HepG2 (cell line): ENCODE measurements around the gene SPTSSA. TPM values are rescaled to one million over a fixed set of nuclear protein-coding genes. Genes with fewer than 3 reads are reported as not detected.

Experiments
- HOXD1 ChIP-seq: sonication (generic); formaldehyde crosslinking; IDR thresholded peaks from 2 replicates; pipeline ENCODE4 v1.5.0; 2020; ENCODE audit warnings: missing genetic modification reagents
- SATB2 ChIP-seq: sonication (generic); formaldehyde crosslinking; IDR thresholded peaks from 2 replicates; pipeline ENCODE4 v1.5.0; 2020; ENCODE audit warnings: missing genetic modification reagents
- SP1 ChIP-seq, 2 experiments: fragments of 450-650 bp in 1 of 2; sonication (generic) in 1 of 2; formaldehyde crosslinking in 1 of 2; IDR thresholded peaks; 2 replicates each; pipeline versions ENCODE4 v1.4.0 to v1.6.1; 2016 to 2020; ENCODE audit warnings: missing genetic modification reagents in 1 of 2
- ZBTB44 ChIP-seq: sonication (generic); formaldehyde crosslinking; IDR thresholded peaks from 2 replicates; pipeline ENCODE4 v1.4.0; 2020; ENCODE audit warnings: missing genetic modification reagents
- ZKSCAN5 ChIP-seq: sonication (generic); formaldehyde crosslinking; IDR thresholded peaks from 2 replicates; pipeline ENCODE4 v1.5.1; 2020; ENCODE audit warnings: mild to moderate bottlenecking, missing genetic modification reagents
- ZNF350 ChIP-seq: sonication (generic); formaldehyde crosslinking; IDR thresholded peaks from 2 replicates; pipeline ENCODE4 v1.4.0; 2020; ENCODE audit warnings: mild to moderate bottlenecking, low read depth, missing genetic modification reagents, borderline replicate concordance
- ZNF383 ChIP-seq: sonication (generic); formaldehyde crosslinking; IDR thresholded peaks from 2 replicates; pipeline ENCODE4 v1.4.0; 2020; ENCODE audit warnings: missing genetic modification reagents, mild to moderate bottlenecking, borderline replicate concordance
- ZNF407 ChIP-seq: sonication (generic); formaldehyde crosslinking; IDR thresholded peaks from one replicate; pipeline ENCODE4 v1.5.1; 2020; ENCODE audit warnings: mild to moderate bottlenecking, missing genetic modification reagents; ENCODE audit errors: not compliant biosample characterization
- ZNF598 ChIP-seq: sonication (generic); formaldehyde crosslinking; IDR thresholded peaks from 2 replicates; pipeline ENCODE4 v1.5.1; 2020; ENCODE audit warnings: mild to moderate bottlenecking, missing genetic modification reagents, borderline replicate concordance
- ZNF678 ChIP-seq: sonication (generic); formaldehyde crosslinking; IDR thresholded peaks from 2 replicates; pipeline ENCODE4 v1.4.0; 2020; ENCODE audit warnings: mild to moderate bottlenecking, missing genetic modification reagents
- polyA plus RNA-seq, 8 experiments: library from polyadenylated mRNA; depleted of rRNA in 3 of 8; stranded (reverse) in 7 of 8; unstranded in 1 of 8; fragments of >200 nt; fragmentation: Illumina TruSeq in 4 of 8; extraction: Trizol in 4 of 8; gene quantifications; 2 replicates each; pipeline versions ENCODE4 v1.2.1 to v1.2.3, GENCODE V29; 2011 to 2016; ENCODE audit warnings: low read depth in 4 of 8, missing spikeins in 1 of 8, mixed read lengths in 1 of 8; ENCODE audit not compliant: insufficient read depth in 1 of 8
- total RNA-seq, 5 experiments: library from RNA; depleted of rRNA; stranded (reverse); fragments of >200 nt; fragmentation: Illumina TruSeq; extraction: Trizol; gene quantifications; 2 replicates each; pipeline ENCODE4 v1.2.3, GENCODE V29; 2016; ENCODE audit warnings: low read depth in 1 of 5
- TF ChIP-seq, protein P1 (sequence below): IDR thresholded peaks from 2 replicates; pipeline ENCODE4 v1.6.1; 2016; ENCODE audit warnings: missing genetic modification reagents, missing compliant biosample characterization
- TF ChIP-seq, protein P2 (sequence below): sonication (generic); formaldehyde crosslinking; IDR thresholded peaks from 2 replicates; pipeline ENCODE4 v1.5.0; 2020; ENCODE audit warnings: mild to moderate bottlenecking, missing genetic modification reagents
- TF ChIP-seq, protein P3 (sequence below): sonication (generic); formaldehyde crosslinking; IDR thresholded peaks from 2 replicates; pipeline ENCODE4 v1.5.0; 2020; ENCODE audit warnings: missing genetic modification reagents

The SPTSSA gene
- total and polyA plus RNA-seq, 2 of the 13 experiments (the other 11 are each of a cell fraction or from before 2014, with no cell fraction given): 19.1 to 86.1 TPM

DNA sequence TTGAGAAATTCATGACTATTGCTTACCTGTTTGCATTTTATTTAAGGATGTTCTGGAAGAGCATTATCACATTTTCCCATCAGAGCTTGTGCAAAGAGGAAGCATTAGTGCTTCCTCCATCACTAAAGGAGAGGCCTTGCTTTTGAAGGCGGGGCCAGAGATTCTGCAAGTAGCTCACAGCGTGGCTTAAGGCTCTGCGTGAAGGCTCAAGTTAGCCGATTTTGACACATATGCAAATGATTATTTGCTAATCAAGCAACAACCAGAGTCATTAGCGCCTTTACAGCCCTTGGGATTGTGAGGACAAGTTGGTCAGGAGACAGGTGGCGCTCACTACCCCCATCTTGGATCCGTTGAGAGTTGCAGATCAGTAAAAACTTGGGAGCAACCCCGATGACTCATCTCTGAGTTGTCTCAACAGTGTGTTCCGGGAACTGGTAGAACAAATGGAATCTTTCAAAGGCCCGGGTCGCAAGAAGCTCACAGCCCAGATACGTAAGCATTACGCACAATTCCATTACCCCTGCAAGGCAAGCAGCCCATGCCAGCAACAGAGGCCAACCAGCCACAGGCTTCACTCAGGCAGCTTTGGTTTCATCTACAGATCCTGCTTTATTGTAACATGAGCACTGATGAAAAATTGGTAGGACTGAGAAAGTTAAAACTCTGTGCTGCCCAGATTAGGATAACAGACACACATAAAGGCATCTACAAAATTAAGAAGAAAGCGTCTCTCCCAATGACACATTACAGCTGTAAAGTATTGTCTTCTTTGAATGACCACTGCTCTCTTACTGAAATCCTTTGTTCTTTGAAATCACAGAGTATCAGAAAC is 34.9 kb upstream of the SPTSSA start (continued):
- peak; percentile 69; the same call in 1 of the 2 replicates for TF ChIP-seq ZBTB44 (CRISPR knock-in tag)
- TF ChIP-seq ZNF350 (CRISPR knock-in tag): peak; percentile 40; the same call in 1 of the 2 replicates
- TF ChIP-seq ZNF678 (CRISPR knock-in tag): no peak; the same call in 1 of the 2 replicates
- TF ChIP-seq, protein P1, sequence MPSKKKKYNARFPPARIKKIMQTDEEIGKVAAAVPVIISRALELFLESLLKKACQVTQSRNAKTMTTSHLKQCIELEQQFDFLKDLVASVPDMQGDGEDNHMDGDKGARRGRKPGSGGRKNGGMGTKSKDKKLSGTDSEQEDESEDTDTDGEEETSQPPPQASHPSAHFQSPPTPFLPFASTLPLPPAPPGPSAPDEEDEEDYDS (CRISPR knock-in tag): peak; percentile 52; the same call in 1 of the 2 replicates
- TF ChIP-seq SATB2 (CRISPR knock-in tag): peak; percentile 56; the same call in 1 of the 2 replicates
- TF ChIP-seq, protein P2, sequence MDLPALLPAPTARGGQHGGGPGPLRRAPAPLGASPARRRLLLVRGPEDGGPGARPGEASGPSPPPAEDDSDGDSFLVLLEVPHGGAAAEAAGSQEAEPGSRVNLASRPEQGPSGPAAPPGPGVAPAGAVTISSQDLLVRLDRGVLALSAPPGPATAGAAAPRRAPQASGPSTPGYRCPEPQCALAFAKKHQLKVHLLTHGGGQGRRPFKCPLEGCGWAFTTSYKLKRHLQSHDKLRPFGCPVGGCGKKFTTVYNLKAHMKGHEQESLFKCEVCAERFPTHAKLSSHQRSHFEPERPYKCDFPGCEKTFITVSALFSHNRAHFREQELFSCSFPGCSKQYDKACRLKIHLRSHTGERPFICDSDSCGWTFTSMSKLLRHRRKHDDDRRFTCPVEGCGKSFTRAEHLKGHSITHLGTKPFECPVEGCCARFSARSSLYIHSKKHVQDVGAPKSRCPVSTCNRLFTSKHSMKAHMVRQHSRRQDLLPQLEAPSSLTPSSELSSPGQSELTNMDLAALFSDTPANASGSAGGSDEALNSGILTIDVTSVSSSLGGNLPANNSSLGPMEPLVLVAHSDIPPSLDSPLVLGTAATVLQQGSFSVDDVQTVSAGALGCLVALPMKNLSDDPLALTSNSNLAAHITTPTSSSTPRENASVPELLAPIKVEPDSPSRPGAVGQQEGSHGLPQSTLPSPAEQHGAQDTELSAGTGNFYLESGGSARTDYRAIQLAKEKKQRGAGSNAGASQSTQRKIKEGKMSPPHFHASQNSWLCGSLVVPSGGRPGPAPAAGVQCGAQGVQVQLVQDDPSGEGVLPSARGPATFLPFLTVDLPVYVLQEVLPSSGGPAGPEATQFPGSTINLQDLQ: peak; percentile 24; the same call in 1 of the 2 replicates
- peak; percentile 74 for TF ChIP-seq ZNF407
- TF ChIP-seq ZNF383 (CRISPR knock-in tag): no peak
- peak; percentile 48; the same call in 1 of the 2 replicates for TF ChIP-seq ZKSCAN5 (CRISPR knock-in tag)
- peak; percentile 83 for TF ChIP-seq ZNF598 (CRISPR knock-in tag)
- no peak for TF ChIP-seq HOXD1 (CRISPR knock-in tag)
- TF ChIP-seq SP1 (IDR thresholded peaks at IDR 0.05): no peak
- TF ChIP-seq SP1 (CRISPR knock-in tag; IDR thresholded peaks at IDR 0.05): peak; percentile 42; the same call in 1 of the 2 replicates
- TF ChIP-seq, protein P3, sequence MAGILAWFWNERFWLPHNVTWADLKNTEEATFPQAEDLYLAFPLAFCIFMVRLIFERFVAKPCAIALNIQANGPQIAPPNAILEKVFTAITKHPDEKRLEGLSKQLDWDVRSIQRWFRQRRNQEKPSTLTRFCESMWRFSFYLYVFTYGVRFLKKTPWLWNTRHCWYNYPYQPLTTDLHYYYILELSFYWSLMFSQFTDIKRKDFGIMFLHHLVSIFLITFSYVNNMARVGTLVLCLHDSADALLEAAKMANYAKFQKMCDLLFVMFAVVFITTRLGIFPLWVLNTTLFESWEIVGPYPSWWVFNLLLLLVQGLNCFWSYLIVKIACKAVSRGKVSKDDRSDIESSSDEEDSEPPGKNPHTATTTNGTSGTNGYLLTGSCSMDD (CRISPR knock-in tag): no peak
